IMR-90 (cell line): ENCODE measurements around the gene MCF2L. TPM values are rescaled to one million over a fixed set of nuclear protein-coding genes. Genes with fewer than 3 reads are reported as not detected.

Experiments
- ATAC-seq: fragments of 200-7000 bp; cut with Tn5 transposase; 2 replicates; pipeline ENCODE4 v1.9.1; 2020; ENCODE audit warnings: low read depth, mild to moderate bottlenecking, moderate library complexity
- BruUV-seq: library from RNA; stranded (reverse); fragments of 400-500 nt; replicated peaks from 2 replicates; lab custom pipeline; 2021; lab: Mats Ljungman, UMichigan
- CTCF ChIA-PET: fragments of 300-600 bp; formaldehyde crosslinking; extraction: SDS; loops from one replicate; lab custom pipeline; 2021; ENCODE audit warnings: antibody characterized with exemption; lab: Yijun Ruan, JAX
- POLR2A ChIA-PET: fragments of 300-600 bp; sonication (Branson Sonifier 250); formaldehyde crosslinking; loops from one replicate; lab custom pipeline; 2022; ENCODE audit warnings: antibody characterized with exemption; ENCODE audit not compliant: unreplicated experiment; lab: Charles Lee
- DNase-seq: peaks from one replicate; pipeline ENCODE4 v3.0.0; 2013
- H2AFZ ChIP-seq: replicated peaks from 2 replicates; pipeline ENCODE3; 2013; ENCODE audit warnings: low read length, mild to moderate bottlenecking; ENCODE audit not compliant: poor library complexity
- H2AK5ac ChIP-seq: 2 replicates; pipeline ENCODE4 v1.6.1; 2013; ENCODE audit warnings: low read depth, low read length, inconsistent platforms
- H2AK9ac ChIP-seq: replicated peaks from 2 replicates; pipeline ENCODE3; 2013; ENCODE audit warnings: mild to moderate bottlenecking, low read depth, low read length, moderate library complexity; ENCODE audit not compliant: poor library complexity
- H2BK120ac ChIP-seq: 2 replicates; pipeline ENCODE4 v1.6.1; 2013; ENCODE audit warnings: low read depth, low read length, inconsistent platforms
- H2BK15ac ChIP-seq: 3 replicates; pipeline ENCODE4 v1.6.1; 2013; ENCODE audit warnings: low read depth, low read length, inconsistent platforms
- H2BK20ac ChIP-seq: 2 replicates; pipeline ENCODE4 v1.6.1; 2013; ENCODE audit warnings: low read depth, mild to moderate bottlenecking, inconsistent platforms, low read length, moderate library complexity
- H2BK5ac ChIP-seq: 2 replicates; pipeline ENCODE4 v1.6.1; 2013; ENCODE audit warnings: mild to moderate bottlenecking, low read depth, low read length, inconsistent platforms; ENCODE audit not compliant: poor library complexity, severe bottlenecking
- H3K14ac ChIP-seq: replicated peaks from 2 replicates; pipeline ENCODE4 v1.6.1; 2013; ENCODE audit warnings: low read depth, low read length, inconsistent platforms
- H3K18ac ChIP-seq: 2 replicates; pipeline ENCODE4 v1.6.1; 2013; ENCODE audit warnings: low read depth, low read length, control low read depth
- H3K23ac ChIP-seq: 2 replicates; pipeline ENCODE4 v1.6.1; 2013; ENCODE audit warnings: low read depth, low read length, inconsistent platforms
- H3K27ac ChIP-seq: 2 replicates; pipeline ENCODE4 v1.5.1; 2013; ENCODE audit warnings: mild to moderate bottlenecking, control low read depth, low read length; ENCODE audit not compliant: insufficient read depth
- H3K27me3 ChIP-seq: 2 replicates; pipeline ENCODE4 v1.6.1; 2013; ENCODE audit warnings: low read length; ENCODE audit not compliant: control insufficient read depth, insufficient read depth
- H3K36me3 ChIP-seq: 2 replicates; pipeline ENCODE4 v1.6.1; 2013; ENCODE audit warnings: low read length, mixed read lengths; ENCODE audit not compliant: control insufficient read depth, insufficient read depth
- H3K4ac ChIP-seq: 2 replicates; pipeline ENCODE4 v1.6.1; 2013; ENCODE audit warnings: low read depth, low read length, inconsistent platforms
- H3K4me1 ChIP-seq: 2 replicates; pipeline ENCODE4 v1.6.1; 2013; ENCODE audit warnings: low read length, mixed read lengths; ENCODE audit not compliant: control insufficient read depth, insufficient read depth
- H3K4me2 ChIP-seq: 2 replicates; pipeline ENCODE4 v1.6.1; 2013; ENCODE audit warnings: low read depth, mild to moderate bottlenecking, control low read depth, low read length, moderate library complexity
- H3K4me3 ChIP-seq: 2 replicates; pipeline ENCODE4 v1.5.1; 2013; ENCODE audit warnings: low read depth, mild to moderate bottlenecking, control low read depth, low read length, moderate library complexity; ENCODE audit not compliant: insufficient read depth
- H3K56ac ChIP-seq: 2 replicates; pipeline ENCODE4 v1.6.1; 2013; ENCODE audit warnings: low read length, inconsistent platforms; ENCODE audit not compliant: insufficient read depth; ENCODE audit errors: extremely low read depth
- H3K79me1 ChIP-seq, 2 experiments: 2 replicates each; pipeline ENCODE4 v1.6.1; 2013; ENCODE audit warnings: low read length in 2 of 2, inconsistent platforms in 1 of 2, low read depth in 1 of 2
- H3K9ac ChIP-seq: 2 replicates; pipeline ENCODE4 v1.6.1; 2013; ENCODE audit warnings: low read depth, low read length, control low read depth
- H3K9me1 ChIP-seq: 2 replicates; pipeline ENCODE4 v1.6.1; 2013; ENCODE audit warnings: low read length, inconsistent platforms; ENCODE audit not compliant: insufficient read depth
- H3K9me3 ChIP-seq: 2 replicates; pipeline ENCODE4 v1.6.1; 2013; ENCODE audit warnings: low read length; ENCODE audit not compliant: control insufficient read depth, insufficient read depth
- H4K20me1 ChIP-seq: 2 replicates; pipeline ENCODE4 v1.6.1; 2013; ENCODE audit warnings: low read length, inconsistent platforms; ENCODE audit not compliant: insufficient read depth
- H4K5ac ChIP-seq: 2 replicates; pipeline ENCODE4 v1.6.1; 2013; ENCODE audit warnings: mild to moderate bottlenecking, low read depth, low read length, control low read depth
- H4K8ac ChIP-seq, 2 experiments: 2 replicates each; pipeline ENCODE4 v1.6.1; 2013; ENCODE audit warnings: low read depth in 2 of 2, low read length in 2 of 2, control low read depth in 1 of 2, inconsistent platforms in 1 of 2
- H4K91ac ChIP-seq: 2 replicates; pipeline ENCODE4 v1.6.1; 2013; ENCODE audit warnings: low read depth, low read length, inconsistent platforms; ENCODE audit not compliant: insufficient read depth
- BHLHE40 ChIP-seq: fragments of 150-350 bp; IDR thresholded peaks from 2 replicates; pipeline ENCODE4 v1.6.1; 2016; ENCODE audit warnings: mild to moderate bottlenecking, low read depth, low read length
- CEBPB ChIP-seq: IDR thresholded peaks from 2 replicates; pipeline ENCODE4 v1.6.1; 2012; ENCODE audit warnings: low read depth, low read length, improper control_type of control experiment
- CHD1 ChIP-seq: IDR thresholded peaks from 2 replicates; pipeline ENCODE4 v1.6.1; 2012; ENCODE audit warnings: low read depth, low read length, improper control_type of control experiment
- CTCF ChIP-seq: conservative IDR thresholded peaks from 2 replicates; pipeline ENCODE4 v1.5.1; 2012; ENCODE audit warnings: mild to moderate bottlenecking, low read depth, low read length, improper control_type of control experiment
- ELK1 ChIP-seq: fragments of 150-350 bp; IDR thresholded peaks from 2 replicates; pipeline ENCODE4 v1.6.1; 2016; ENCODE audit warnings: low read depth, mild to moderate bottlenecking, low read length, moderate library complexity, borderline replicate concordance
- FOS ChIP-seq: fragments of 150-350 bp; IDR thresholded peaks from 2 replicates; pipeline ENCODE4 v1.6.1; 2016; ENCODE audit warnings: low read depth, low read length
- MAFK ChIP-seq: IDR thresholded peaks from 2 replicates; pipeline ENCODE4 v1.6.1; 2012; ENCODE audit warnings: low read depth, low read length, improper control_type of control experiment
- NFE2L2 ChIP-seq: fragments of 150-350 bp; IDR thresholded peaks from 2 replicates; pipeline ENCODE4 v1.6.1; 2016; ENCODE audit warnings: low read depth, mild to moderate bottlenecking, low read length
- RAD21 ChIP-seq: IDR thresholded peaks from 2 replicates; pipeline ENCODE4 v1.6.1; 2012; ENCODE audit warnings: low read length, improper control_type of control experiment
- RCOR1 ChIP-seq: IDR thresholded peaks from 2 replicates; pipeline ENCODE4 v1.6.1; 2012; ENCODE audit warnings: mild to moderate bottlenecking, low read length, improper control_type of control experiment; ENCODE audit not compliant: insufficient replicate concordance
- RFX5 ChIP-seq: IDR thresholded peaks from 2 replicates; pipeline ENCODE4 v1.8.0; 2012; ENCODE audit warnings: low read depth, mild to moderate bottlenecking, low read length, moderate library complexity
- SMC3 ChIP-seq: fragments of 150-350 bp; IDR thresholded peaks from 2 replicates; pipeline ENCODE4 v1.6.1; 2016; ENCODE audit warnings: low read depth, mild to moderate bottlenecking, antibody characterized with exemption, low read length, moderate library complexity
- USF2 ChIP-seq: fragments of 150-350 bp; IDR thresholded peaks from 2 replicates; pipeline ENCODE4 v1.6.1; 2017; ENCODE audit warnings: mild to moderate bottlenecking, antibody characterized with exemption, low read length, low read depth
- WGBS, 2 experiments: methylation state at CpG; one replicate each; pipeline versions ENCODE4 v1.1.5 to v1.1.7; 2013; ENCODE audit warnings: missing lambda C conversion rate in 2 of 2; ENCODE audit not compliant: insufficient read length in 1 of 2; ENCODE audit errors: extremely low coverage in 2 of 2; 5-methylcytosine and 5-hydroxymethylcytosine counted together
- dilution Hi-C: fragments of 300-500 bp; cut with HindIII; formaldehyde crosslinking; loops from one replicate; pipeline ENCODE4 v1.14.3; 2018; ENCODE audit warnings: low sequenced_read_pairs; ENCODE audit not compliant: unreplicated experiment
- in situ Hi-C: fragments of 300-500 bp; cut with MboI; formaldehyde crosslinking; loops from 3 replicates; pipeline ENCODE4 v1.14.3; 2019; ENCODE audit warnings: low sequenced_read_pairs, inconsistent platforms, mixed read lengths
- intact Hi-C: fragments of 100-400 bp; cut with micrococcal nuclease; formaldehyde crosslinking; loops from 2 replicates; pipeline ENCODE4 v1.10.0; 2022
- polyA plus RNA-seq, 3 experiments: library from polyadenylated mRNA; depleted of rRNA; stranded (reverse); fragments of >200 nt; gene quantifications; 2 replicates each; pipeline ENCODE4 v1.2.3, GENCODE V29; 2012; ENCODE audit warnings: low replicate concordance in 1 of 3
- total RNA-seq: library from RNA; depleted of rRNA; stranded (reverse); fragments of >200 nt; gene quantifications from 2 replicates; pipeline ENCODE4 v1.2.3, GENCODE V29; 2012

MCF2L gene
- total and polyA plus RNA-seq, 2 of the 4 experiments (the other 2 are of a cell fraction), result 0.18 TPM; not detected in 1

GRCh38 chr13:113010510-113010865, 41.5 kb downstream of the MCF2L start:
- Histone ChIP-seq H2AK9ac (no peak overlapping the region), H2BK5ac (no peak overlapping the region), H2BK120ac (no peak overlapping the region), H4K20me1 (no peaks in the 10 kb centered on the region), H2BK15ac (no peak overlapping the region), H3K36me3 (no peaks in the 10 kb centered on the region), H4K91ac (no peak overlapping the region), H3K4ac (no peak overlapping the region), H3K4me3 (no peak overlapping the region), H4K8ac (no peak overlapping the region), H3K27ac (no peak overlapping the region), H3K18ac (no peak overlapping the region), H4K5ac (no peak overlapping the region), H2BK20ac (no peak overlapping the region), H3K9me3 (no peaks in the 10 kb centered on the region), H3K4me1 (no peaks in the 10 kb centered on the region), H3K79me1 (no peaks in the 10 kb centered on the region), H3K9ac (no peak overlapping the region), H2AK5ac (no peak overlapping the region), H3K4me2 (no peak overlapping the region), H2AFZ (no peak overlapping the region), H3K23ac (no peak overlapping the region), H3K14ac (no peak overlapping the region), H3K27me3 (peaks cover 30% of the 10 kb centered on the region), H3K9me1 (no peaks in the 10 kb centered on the region), H3K56ac (no peak overlapping the region)
- intact Hi-C loops (no loop called here), dilution Hi-C loops (no loop called here), in situ Hi-C loops (no loop called here)
- no TSS peak for BruUV-seq
- no peak for DNase-seq
- CTCF ChIA-PET, result no interaction called here
- POLR2A ChIA-PET, result no interaction called here
- WGBS, 2 experiments, result no CpG with 5 or more reads among the region's 12 CpGs
- TF ChIP-seq CEBPB, result no peak
- no peak for TF ChIP-seq NFE2L2
- no peak for TF ChIP-seq CHD1
- no peak for TF ChIP-seq RAD21
- TF ChIP-seq BHLHE40, result no peak
- TF ChIP-seq SMC3, result no peak
- TF ChIP-seq ELK1, result no peak
- TF ChIP-seq CTCF, result no peak
- TF ChIP-seq USF2, result no peak
- no peak for TF ChIP-seq RFX5
- no peak for TF ChIP-seq FOS
- no peak for TF ChIP-seq MAFK
- no peak for TF ChIP-seq RCOR1
- ATAC-seq, result no peak
